SH-SY5Y (cell line): ENCODE data around the gene SNX15.

Experiments used
- GATA2 ChIP-seq: IDR thresholded peaks from 2 replicates; pipeline ENCODE4 v1.6.1; 2011; ENCODE audit warnings: mild to moderate bottlenecking, low read depth, low read length
- GATA3 ChIP-seq: IDR thresholded peaks from 2 replicates; pipeline ENCODE4 v1.6.1; 2011; ENCODE audit warnings: low read depth, mild to moderate bottlenecking, low read length, moderate library complexity

- no peak for TF ChIP-seq GATA2
- no peak for TF ChIP-seq GATA3
Observed at GRCh38 chr11:65053827-65054508, 26.7 kb downstream of the SNX15 start.
